ENCODE measurements around the gene TBL1X.

The TBL1X gene

DNA sequence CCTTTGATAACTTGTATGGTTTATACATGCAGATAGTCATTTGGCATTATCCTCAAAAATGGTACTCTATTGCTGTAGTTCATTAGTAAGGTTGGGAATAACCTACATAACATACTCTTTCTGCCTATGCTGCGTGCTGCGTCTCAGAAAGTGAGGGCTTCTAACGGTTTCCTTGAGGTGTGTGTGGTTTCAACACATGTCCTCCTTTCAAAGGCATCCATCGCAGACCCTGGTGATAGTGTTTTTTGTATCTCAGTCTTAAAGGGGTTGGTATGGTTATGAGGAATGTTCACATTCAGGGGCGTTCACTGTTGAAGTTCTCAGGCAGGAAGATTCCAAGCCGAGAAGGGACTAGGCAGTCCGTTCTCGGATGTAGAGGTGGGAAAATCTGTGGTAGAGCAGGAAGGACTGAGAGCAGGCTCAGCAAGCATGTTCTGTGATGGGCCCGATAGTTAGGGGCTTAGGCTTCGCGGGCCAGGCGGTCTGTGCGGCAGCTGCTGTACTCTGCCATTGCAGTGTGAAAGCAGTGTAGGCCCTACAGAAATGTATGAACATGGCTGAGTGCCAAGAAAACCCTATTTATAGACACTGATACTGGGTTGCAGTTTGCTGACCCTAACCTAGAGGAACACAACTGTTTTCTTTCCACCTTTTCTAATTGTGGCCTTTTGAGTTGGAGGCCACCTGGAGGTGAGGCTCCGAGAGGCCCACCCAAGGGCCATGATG lies 177.6 kb downstream of the TBL1X start:
- DNase-seq: no peak

DNA sequence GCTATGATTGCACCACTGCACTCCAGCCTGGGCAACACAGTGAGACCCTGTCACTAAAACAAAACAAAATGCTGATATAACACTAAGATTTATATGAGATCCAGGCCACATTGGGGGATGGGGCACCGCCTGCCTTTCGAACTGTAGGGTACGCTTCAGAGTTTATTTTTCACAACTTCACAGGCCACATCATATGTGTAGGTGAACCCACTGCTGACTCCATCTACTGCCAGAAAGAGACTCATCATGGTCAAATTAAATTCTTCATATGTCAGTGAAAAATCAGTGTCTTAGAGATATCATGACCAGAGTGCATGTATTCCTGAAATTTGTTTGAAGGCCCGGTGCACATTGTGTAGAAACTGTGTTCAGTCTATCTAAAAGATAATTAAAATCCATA lies 178.9 kb downstream of the TBL1X start:
- DNase-seq: no peak

DNA sequence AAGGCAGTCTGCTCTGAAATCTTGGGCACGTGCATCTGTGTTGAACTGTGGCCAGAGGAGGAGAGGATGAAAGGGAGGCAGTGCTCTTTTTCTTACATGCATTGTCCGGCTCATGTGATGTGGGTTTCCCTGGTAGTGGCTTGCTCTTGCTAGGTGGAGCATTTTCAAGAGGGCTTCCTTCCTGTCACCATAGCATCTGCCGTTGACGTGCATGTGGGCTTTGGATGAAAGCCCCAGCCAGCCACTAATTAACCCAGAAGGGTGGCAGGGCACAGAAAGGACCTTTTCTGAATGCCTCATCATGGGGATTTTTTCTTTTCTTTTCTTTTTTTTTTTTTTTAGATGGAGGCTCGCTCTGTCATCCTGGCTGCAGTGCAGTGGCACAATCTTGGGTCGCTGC lies 179.5 kb downstream of the TBL1X start:
- DNase-seq: no peak

DNA sequence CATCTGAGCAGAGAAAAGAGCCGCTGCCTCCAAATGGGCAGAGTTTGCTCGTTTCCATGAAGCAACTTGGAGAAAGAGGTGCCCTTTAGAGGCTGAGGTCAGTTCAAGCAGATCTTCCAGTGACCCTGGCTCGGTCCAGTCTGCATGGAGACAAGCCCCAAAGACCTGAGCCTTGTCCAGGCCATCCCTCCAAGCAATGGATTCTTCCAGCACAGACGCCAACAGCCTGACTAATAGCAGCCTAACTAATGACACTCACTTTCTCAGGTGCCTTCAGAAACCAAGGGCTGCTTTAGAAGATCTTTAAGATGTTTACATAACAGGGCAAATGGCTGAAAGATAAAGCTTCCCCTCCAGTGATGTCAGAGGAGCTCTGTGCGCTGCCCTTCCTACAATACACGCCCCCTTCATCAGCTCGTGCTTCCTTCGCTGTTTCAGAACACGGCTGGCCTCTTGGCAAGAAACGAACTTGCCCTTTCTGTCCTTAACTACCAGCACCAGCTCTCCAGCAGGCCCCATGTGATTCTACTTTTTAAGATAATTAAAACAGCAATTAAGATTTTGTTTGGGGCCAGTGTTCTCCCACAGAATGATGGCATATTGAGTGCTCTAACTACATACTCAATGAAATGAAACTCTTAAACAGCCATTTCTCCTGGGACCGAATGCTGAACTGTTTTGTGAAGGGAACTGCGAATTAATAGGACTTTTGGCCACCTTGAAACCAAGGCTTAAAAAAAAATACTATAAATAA lies 181.8 kb downstream of the TBL1X start:
- DNase-seq: no peak

DNA sequence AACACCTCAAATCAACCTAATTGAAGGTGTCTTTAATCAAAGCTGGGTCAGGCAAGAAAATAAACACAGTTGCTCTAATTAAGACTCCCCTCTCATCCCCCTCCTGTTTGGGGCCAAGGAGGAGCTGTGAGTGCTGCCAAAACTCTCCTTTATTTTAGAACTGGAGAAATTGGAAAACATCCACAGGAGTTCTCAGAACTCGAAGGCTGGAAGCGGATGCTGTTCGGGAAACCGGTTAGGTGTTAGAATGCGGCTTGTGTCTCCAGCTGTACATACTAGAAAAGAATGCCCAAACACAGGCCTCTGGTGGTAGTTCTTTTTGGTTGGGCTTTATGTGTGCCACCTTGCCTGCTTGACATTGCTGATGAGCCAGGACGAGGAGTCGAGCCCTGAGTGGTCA lies 182.6 kb downstream of the TBL1X start:
- no peak for DNase-seq

DNA sequence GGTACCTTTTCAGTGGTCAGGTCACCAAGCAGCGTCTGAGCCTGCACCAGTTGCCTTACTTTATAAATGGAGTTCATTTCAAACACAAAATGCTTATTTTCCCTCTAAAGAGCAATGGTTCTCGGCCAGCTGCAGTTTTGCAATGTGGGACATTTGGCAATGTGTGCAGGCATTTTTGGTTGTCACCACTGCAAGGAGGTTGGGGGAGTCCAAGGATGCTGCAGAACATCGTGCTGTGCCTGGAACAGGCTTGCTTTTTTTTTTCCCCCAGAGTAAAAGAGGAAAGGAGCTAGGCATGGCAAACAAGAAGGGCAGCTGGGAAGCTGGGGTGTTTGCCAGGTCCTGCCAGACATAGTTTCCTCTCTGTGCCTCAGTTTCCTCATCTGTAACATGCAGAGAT lies 185.2 kb downstream of the TBL1X start:
- no peak for DNase-seq

DNA sequence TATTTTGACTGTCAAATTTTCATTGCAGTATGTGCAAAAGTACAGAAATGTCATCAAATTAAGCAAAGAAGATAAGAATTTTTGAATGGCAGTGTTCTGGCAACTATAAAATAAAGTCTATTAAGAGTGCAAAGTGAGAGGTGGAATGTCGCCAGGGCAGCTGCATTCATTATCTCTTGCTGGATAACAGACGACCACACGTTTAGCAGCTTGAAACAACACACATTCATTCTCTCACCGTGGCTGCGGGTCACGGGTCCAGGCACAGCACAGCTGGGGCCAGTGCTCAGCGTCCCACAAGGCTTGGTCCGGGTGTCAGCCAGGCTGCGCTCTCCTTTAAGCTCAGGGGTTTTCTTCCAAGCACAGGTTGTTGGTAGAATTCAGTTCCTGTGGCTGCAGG lies 186.9 kb downstream of the TBL1X start:
- no peak for DNase-seq

DNA sequence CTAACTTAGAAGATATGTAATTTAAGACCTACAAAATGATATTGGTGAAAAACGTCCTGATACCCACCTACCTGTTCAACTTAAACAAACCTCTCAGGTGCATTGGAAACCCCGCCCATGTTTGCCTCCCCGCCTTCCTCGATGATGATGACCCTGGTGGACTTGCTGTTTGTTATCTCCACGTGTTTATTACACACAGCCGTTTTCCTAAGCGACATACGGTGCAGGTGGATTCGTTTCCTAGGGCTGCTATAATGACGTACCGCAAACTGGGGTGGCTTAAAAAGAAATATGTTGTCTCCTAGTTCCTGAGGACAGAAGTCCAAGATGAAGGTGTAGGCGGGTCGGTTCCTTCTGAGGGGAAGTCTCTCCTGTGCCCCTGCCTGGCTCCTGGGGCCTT lies 190.1 kb downstream of the TBL1X start:
- no peak for DNase-seq

DNA sequence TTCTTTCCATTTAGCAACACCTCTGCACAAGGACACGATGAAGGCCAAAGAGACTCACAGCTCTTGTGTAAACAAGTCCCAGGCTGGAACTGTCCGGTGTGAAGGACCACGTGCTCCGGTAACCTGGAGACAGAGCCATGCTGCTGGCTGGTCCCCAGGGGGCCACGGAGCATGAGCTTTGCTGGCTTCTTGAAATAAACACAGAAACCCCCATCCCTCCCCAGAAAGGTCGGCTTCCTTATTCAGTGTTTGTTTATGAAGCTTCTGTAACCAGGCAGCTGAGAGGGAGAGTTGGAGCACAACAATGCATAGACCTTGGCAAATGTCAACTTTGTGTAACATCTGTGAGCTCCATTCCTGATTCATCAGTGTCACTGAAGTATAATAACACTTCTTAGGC lies 191.4 kb downstream of the TBL1X start:
- no peak for DNase-seq

DNA sequence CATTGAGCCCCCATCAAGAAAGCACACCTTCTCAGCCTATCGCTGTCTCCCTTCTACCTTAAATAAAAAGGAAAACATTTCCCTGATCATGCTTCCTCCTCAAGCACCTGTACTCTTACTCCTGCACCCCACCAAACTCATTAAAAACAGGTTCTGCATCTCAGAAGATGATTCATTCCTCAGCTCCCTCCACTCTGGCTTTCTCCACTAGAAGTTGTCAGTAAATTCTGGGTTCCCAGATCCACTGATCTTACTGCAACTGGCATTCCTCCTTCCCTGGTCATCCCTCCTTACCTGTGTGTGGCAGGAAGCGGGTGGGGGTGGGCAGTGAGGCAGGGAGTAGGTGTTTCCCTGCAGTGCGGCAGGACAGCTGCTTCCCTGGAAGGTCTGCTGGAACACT lies 192.0 kb downstream of the TBL1X start:
- DNase-seq: no peak

DNA sequence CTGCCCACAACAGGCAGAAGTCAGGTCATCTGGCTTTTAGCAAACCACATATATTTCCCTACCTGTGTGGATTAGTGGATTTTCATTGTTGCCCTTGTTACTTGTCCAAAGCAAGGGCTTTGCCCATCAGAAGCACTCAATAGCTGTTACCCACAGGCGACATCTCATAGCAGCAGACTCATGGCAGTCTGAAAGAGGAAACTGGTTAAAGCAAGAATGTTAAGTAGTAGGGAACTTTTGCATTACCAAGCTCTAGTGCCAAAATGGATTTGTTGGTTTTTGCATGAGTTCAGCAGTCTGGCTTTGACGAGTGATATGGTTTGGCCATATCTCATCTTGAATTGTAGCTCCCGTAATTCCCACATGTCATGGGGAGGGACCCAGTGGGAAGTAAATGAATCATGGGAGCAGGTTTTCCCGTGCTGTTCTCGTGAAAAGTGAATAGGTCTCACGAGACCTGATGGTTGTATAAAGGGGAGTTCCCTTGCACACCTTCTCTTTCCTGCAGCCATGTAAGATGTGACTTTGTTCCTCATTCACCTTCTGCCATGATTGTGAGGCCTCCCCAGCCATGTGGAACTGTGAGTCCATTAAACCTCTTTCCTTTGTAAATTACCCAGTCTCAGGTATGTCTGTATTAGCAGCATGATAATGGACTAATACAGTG lies 192.9 kb downstream of the TBL1X start:
- no peak for DNase-seq

DNA sequence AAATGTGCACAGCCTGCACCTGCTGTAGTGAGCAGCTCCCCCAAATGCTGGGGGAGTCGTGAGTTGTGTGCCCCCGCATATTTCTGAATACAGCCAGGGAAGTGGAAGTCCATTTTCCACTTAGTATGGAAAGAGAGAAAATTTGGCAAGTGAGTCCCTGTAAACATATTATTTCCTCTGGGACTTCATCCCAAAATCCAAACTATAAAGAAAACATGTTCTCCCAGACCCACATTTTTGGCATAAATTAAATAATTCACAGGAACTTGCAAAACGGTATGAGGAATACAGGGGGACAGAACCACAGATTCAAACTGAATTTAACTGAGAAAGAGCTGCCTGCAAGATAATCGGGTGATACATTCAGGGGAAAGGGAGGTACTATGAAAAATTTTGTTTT lies 193.6 kb downstream of the TBL1X start:
- no peak for DNase-seq

DNA sequence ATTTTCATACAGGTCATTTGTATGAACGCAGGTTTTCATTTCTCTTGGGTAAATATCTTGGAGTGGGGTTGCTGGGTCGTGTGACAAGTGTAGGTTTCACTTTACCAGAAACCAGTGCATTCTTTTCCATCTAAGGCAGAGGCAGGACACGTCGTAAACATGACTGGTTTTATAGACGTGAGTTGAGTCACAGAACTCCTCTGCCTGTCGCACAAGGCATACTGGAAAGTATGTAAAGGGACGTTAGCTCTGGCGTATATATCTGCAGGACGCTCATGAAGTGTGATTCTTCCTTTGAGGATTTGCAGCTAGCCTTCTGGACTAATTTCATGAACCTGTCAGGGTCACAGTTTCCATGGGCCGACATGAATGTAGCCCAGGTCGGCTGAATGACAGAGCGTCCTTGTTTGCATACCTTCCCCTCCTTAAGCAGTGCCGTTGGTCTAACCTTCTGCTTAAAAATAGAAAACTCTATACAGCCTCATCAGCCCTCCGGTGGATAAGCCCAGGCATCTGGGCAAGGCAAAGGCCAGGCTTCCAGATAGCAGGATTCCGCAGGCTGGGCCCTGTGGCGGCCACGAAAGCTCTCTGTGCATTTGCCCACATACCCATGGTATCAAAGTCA lies 194.8 kb downstream of the TBL1X start:
- no peak for DNase-seq

DNA sequence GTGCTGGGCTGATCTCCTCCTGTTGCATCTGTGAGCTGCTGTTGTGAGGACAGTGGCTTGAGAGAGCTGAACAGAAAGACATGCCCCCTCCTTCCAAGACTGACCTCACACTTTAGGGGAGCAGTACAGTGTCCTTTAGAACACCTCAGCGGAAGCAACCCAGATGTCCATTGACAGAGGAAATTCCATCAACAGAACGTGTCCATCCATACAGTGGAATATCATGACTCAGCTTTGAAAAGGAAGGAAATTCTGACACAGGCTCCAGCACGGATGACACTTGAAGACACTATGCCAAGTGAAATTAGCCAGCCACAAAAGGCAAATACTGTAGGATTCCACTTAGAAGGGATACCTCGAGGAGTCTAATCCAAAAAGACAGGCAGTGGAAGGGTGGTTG lies 197.3 kb downstream of the TBL1X start:
- no peak for DNase-seq

DNA sequence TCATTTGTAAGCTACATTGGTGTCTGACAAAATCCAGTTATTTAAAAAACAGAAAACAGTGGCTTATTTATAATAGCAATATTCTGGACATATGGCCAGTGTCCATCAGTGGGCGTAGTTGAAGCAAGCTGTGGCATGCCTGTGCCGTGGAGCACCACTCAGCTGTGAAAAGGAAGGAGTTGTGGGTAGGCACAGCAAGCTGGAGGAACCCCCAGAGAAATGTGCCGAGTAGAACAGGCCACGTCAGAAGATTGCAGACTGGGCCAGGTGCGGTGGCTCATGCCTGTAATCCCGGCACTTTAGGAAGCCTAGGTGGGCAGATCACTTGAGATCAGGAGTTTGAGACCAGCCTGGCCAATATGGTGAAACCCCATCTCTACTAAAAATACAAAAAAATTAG lies 198.4 kb downstream of the TBL1X start:
- DNase-seq: no peak

DNA sequence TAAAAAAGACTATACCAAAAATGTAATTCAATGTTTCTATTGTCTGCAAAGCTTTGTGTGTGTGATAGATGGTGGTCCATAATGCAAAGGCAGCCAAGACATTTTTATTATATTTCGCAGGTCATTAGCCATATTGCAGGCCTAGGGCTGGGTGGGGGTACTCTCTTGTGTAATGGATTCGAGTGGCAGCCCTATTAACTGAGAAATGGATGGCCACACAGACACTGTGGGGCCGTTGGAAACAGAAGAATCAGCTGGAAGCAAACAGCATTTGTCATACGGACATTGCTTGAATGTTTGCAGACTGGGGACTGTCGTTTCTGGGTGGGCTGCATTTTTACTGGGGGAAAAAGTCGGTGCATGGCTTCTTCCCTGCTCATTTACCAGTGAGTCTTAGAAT lies 199.4 kb downstream of the TBL1X start:
- DNase-seq: no peak

DNA sequence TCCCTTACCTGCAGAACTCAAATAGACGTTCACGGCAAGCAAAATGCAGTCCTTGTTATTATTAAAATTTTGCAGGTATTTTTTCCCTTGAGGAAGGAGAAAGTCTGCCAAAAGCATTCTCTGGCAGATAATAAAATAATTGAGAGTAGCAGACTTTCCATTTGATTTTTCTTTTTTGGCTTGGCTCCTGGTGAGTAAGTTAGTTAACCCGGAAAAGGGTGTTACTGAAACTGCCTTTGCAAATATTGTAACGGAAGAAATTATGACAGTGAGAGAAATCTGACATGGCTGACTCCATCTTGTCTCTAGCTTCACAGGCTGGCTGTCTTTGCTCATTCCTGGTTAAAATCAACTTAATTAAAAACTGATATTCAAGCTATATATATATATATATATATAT lies 200.3 kb downstream of the TBL1X start:
- no peak for DNase-seq

DNA sequence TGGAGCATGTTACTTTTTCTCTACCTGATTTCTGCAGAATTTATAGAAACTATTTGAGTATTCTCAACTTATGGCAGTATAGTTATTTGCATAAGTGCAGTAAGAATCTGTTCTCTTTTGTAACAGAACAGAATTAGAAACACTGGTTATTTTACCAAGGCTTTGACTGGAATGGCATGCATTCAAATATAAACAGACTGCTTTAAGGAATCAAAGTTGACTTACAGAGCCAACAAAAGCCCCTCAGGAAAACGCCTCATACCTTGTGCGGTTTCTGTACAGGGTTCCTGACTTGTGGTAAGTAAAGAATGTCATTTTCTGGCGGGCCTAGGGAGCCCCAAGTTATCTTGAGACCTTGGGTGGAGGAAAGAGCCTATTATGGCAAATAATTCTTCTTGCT lies 203.7 kb downstream of the TBL1X start:
- no peak for DNase-seq

DNA sequence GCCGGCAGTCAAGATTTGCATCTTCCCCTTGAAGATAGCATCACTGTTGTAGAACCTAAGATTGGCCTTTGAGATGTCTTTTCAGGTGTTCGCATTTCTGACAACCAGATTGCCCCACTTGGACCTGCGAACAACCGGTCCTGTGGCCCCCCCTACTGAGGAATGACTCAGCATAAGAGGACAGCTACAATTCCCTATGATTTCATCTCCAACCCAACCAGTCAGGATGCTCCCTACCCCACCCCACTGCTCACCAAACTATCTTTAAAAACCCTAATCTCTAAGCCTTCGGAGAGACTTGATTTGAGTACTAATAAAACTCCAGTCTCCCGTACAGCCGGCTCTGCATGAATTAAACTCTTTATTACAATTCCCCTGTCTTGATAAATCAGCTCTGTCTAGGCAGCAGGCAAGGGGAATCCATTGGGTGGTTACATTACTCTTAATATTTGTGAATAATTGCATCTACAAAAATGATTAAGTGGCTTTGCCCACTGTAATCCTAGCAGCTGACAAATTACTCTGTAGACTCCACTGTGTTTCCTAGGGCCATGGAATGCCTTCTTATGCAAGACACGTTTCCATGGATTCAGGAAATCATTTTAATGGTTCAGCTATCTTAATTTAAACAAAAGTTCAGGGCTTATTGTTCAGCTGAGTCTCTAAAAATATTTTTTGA lies 205.4 kb downstream of the TBL1X start:
- DNase-seq: no peak

DNA sequence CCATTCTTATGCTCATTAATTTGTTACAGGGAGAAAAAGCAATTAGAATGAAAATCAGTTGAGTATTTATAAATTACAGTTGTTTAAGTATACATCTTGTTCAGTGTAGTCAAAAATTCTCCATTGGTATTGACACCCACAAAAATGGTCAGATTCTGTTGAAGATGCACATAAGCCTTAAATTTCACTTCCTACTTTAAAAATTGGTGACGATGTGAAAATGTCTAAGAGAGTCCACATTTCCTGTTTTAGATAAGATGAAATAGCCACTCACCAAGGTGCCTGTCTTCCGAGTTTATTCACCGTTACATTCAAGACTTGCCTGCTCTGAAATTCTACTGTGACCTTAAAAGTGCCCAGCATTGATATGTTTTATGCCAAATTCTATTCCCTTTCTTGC lies 207.1 kb downstream of the TBL1X start:
- DNase-seq: no peak

DNA sequence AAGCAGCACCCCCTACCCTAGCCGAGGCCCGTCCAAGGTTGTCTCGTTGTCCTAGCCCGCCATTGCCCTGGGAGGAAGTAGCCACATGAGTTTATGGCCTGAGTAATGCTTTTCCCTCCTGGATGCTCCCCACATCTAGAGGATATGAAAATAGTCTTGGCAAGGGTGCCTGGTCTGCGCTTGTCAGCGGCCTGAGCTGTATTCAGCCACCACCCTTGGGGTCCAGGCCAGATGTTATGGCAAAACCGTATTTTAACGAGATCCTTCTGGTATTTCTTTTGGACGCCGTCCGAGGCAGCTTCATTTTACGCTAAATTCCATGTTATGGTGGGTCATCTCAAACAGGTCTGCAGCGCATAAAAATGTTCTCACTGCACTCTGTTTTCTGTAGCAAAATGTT lies 211.4 kb downstream of the TBL1X start:
- DNase-seq: no peak

DNA sequence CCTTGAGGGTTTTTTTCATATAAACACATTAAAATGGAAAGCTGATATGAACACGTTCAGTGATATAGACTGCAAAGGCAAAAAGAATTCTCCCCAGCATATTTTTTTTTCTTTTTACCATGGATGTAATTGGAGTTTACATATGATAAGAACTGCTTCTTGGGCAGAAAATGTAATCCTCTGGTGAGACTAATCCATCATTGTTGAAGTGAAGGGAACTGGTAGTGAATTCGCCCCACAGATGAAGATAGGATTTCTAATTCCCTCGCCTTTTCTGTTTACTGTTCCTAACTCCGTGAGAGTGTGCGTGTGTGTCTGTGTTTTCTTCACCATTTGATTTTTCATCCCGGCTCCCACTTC lies 211.9 kb downstream of the TBL1X start:
- DNase-seq: no peak

DNA sequence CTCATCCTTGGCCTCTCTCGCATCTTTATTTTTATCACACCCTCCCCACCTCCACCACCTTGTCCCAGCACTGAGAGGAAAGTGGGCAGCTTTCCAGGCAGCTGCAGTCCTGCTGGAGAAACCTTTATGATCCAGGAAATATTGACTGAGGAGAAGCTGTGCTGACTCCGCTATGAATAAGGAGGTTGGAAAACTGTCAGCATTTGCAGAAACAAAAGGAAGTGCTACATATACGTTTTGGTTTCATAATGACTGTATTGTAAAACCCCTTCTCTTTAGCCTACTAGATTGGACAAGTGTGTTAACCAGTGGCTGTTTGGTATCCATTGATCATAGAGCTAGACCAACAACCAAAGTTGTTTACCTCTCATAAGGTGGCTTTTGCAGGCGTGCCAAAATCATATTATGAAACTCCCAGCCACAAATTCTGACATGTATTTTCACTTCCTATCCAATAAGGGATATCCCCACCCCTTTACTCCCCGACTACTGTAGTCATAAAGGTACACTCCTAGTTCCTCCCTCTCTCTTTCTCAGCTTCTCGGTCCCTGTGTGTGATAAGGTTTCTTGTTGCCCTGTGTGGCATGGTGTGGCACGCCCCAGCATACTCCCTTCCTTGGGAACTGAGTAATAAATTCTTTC lies 212.4 kb downstream of the TBL1X start:
- DNase-seq: no peak
